ENCODE measurements around the gene SOX13.

GRCh38 chr1:204025917-204026707 is 46.8 kb upstream of the SOX13 start:
- TF ChIP-seq CTCF (conservative IDR thresholded peaks at IDR 0.05; ENCODE audit: low read depth, low read length), result no peak
- no peak for TF ChIP-seq POLR2A (IDR thresholded peaks at IDR 0.05; ENCODE audit: low read depth, low read length)
- no peak for TF ChIP-seq RCOR1 (IDR thresholded peaks at IDR 0.05; ENCODE audit: insufficient replicate concordance, low read length)
- TF ChIP-seq, protein P1, sequence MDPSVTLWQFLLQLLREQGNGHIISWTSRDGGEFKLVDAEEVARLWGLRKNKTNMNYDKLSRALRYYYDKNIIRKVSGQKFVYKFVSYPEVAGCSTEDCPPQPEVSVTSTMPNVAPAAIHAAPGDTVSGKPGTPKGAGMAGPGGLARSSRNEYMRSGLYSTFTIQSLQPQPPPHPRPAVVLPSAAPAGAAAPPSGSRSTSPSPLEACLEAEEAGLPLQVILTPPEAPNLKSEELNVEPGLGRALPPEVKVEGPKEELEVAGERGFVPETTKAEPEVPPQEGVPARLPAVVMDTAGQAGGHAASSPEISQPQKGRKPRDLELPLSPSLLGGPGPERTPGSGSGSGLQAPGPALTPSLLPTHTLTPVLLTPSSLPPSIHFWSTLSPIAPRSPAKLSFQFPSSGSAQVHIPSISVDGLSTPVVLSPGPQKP (IDR thresholded peaks at IDR 0.05; ENCODE audit: borderline replicate concordance, low read depth, low read length), result no peak
- TF ChIP-seq MAFK (IDR thresholded peaks at IDR 0.05; ENCODE audit: low read depth, low read length), result no peak
